HepG2 (cell line): Measurements from ENCODE around the gene USP36. TPM values are rescaled to one million over a fixed set of nuclear protein-coding genes. Genes with fewer than 3 reads are reported as not detected.

ENCODE experiments used
- ATAC-seq: fragments of 200-7000 bp; cut with Tn5 transposase; 3 replicates; pipeline ENCODE4 v1.9.1; 2020; ENCODE audit warnings: mild to moderate bottlenecking, moderate library complexity
- BruUV-seq: library from RNA; stranded (reverse); fragments of 400-500 nt; replicated peaks from 2 replicates; lab custom pipeline; 2021; lab: Mats Ljungman, UMichigan
- CTCF ChIA-PET: fragments of 300-600 bp; formaldehyde crosslinking; extraction: SDS; loops from one replicate; lab custom pipeline; 2021; ENCODE audit warnings: low total read pairs, inconsistent platforms, low intra/inter-chr PET ratio; lab: Yijun Ruan, JAX
- POLR2A ChIA-PET: fragments of 350-600 bp; sonication (Branson Sonifier 250); formaldehyde crosslinking; loops from one replicate; lab custom pipeline; 2020; ENCODE audit warnings: antibody characterized with exemption, inconsistent platforms; lab: Yijun Ruan, JAX
- DNase-seq: peaks from one replicate; pipeline ENCODE4 v3.0.0-alpha.2; 2015; ENCODE audit warnings: low spot score
- FAIRE-seq: peaks from 3 replicates; lab custom pipeline; 2011; peaks lifted over from hg19 to GRCh38; lab: Jason Lieb, UNC
- H2AFZ ChIP-seq: one replicate; pipeline ENCODE4 v1.6.1; 2011; ENCODE audit warnings: low read length, inconsistent platforms
- H3K27ac ChIP-seq: fragments of 300-600 bp; 3 replicates; pipeline ENCODE4 v1.8.0; 2011; ENCODE audit warnings: mixed run types, mild to moderate bottlenecking, mixed read lengths, low read length, inconsistent platforms; ENCODE audit not compliant: insufficient read depth; ENCODE audit errors: extremely low read length
- H3K27me3 ChIP-seq, 2 experiments: fragments of 200-600 bp in 1 of 2; 2 replicates in 1 of 2; 3 replicates in 1 of 2; pipeline versions ENCODE4 v1.6.0 to v1.8.0; 2011; ENCODE audit warnings: low read length in 2 of 2, mild to moderate bottlenecking in 2 of 2, moderate library complexity in 2 of 2, inconsistent platforms in 1 of 2; ENCODE audit not compliant: insufficient read depth in 2 of 2, control insufficient read depth in 1 of 2
- H3K36me3 ChIP-seq, 2 experiments: fragments of 200-600 bp in 1 of 2; replicated peaks in 1 of 2; 2 replicates in 1 of 2; 3 replicates in 1 of 2; pipeline versions ENCODE4 v1.5.1 to v1.8.0; 2011; ENCODE audit warnings: low read length in 2 of 2, inconsistent platforms in 1 of 2; ENCODE audit not compliant: insufficient read depth in 2 of 2, control insufficient read depth in 1 of 2
- H3K4me1 ChIP-seq: 2 replicates; pipeline ENCODE4 v1.5.1; 2012; ENCODE audit warnings: low read length, inconsistent platforms; ENCODE audit not compliant: insufficient read depth
- H3K4me2 ChIP-seq: 2 replicates; pipeline ENCODE4 v1.6.0; 2011; ENCODE audit warnings: low read depth, low read length, inconsistent platforms
- H3K4me3 ChIP-seq, 3 experiments: fragments of 200-600 bp in 1 of 3; sonication (generic), shearing (Covaris generic) in 1 of 3; replicated peaks in 1 of 3; 2 replicates each; pipeline ENCODE4 v1.5.1; 2011 to 2016; ENCODE audit warnings: low read length in 3 of 3, inconsistent platforms in 2 of 3, low read depth in 2 of 3, mild to moderate bottlenecking in 2 of 3, control low read depth in 1 of 3, mixed read lengths in 1 of 3; ENCODE audit not compliant: insufficient read depth in 1 of 3
- H3K79me2 ChIP-seq: one replicate; pipeline ENCODE4 v1.6.1; 2011; ENCODE audit warnings: low read length, inconsistent platforms; ENCODE audit not compliant: insufficient read depth
- H3K9ac ChIP-seq: 2 replicates; pipeline ENCODE4 v1.6.0; 2011; ENCODE audit warnings: mild to moderate bottlenecking, low read depth, low read length, inconsistent platforms; ENCODE audit not compliant: insufficient read depth
- H3K9me3 ChIP-seq: 2 replicates; pipeline ENCODE4 v1.5.1; 2012; ENCODE audit warnings: mild to moderate bottlenecking, low read length
- H4K20me1 ChIP-seq: 2 replicates; pipeline ENCODE4 v1.6.0; 2011; ENCODE audit warnings: inconsistent platforms, mild to moderate bottlenecking, low read length, moderate library complexity; ENCODE audit not compliant: insufficient read depth
- NCOR1 ChIP-seq: fragments of 200-600 bp; sonication (generic); IDR thresholded peaks from 2 replicates; pipeline ENCODE4 v1.7.0; 2017; ENCODE audit warnings: antibody characterized with exemption, low read length, borderline replicate concordance
- NR3C1 ChIP-seq: sonication (generic); formaldehyde crosslinking; IDR thresholded peaks from 2 replicates; pipeline ENCODE4 v1.4.0; 2020; ENCODE audit warnings: missing genetic modification reagents
- SP1 ChIP-seq, 2 experiments: fragments of 450-650 bp in 1 of 2; sonication (generic) in 1 of 2; formaldehyde crosslinking in 1 of 2; IDR thresholded peaks; 2 replicates each; pipeline versions ENCODE4 v1.4.0 to v1.6.1; 2016 to 2020; ENCODE audit warnings: missing genetic modification reagents in 1 of 2
- ZBTB38 ChIP-seq: sonication (generic); formaldehyde crosslinking; IDR thresholded peaks from 2 replicates; pipeline ENCODE4 v1.5.1; 2020; ENCODE audit warnings: mild to moderate bottlenecking, missing genetic modification reagents
- ZNF33B ChIP-seq: sonication (generic); formaldehyde crosslinking; IDR thresholded peaks from 2 replicates; pipeline ENCODE4 v1.5.1; 2020; ENCODE audit warnings: mild to moderate bottlenecking, missing genetic modification reagents
- ZNF460 ChIP-seq: sonication (generic); formaldehyde crosslinking; IDR thresholded peaks from 2 replicates; pipeline ENCODE4 v1.5.1; 2020; ENCODE audit warnings: missing genetic modification reagents, mild to moderate bottlenecking, borderline replicate concordance
- WGBS: methylation state at CpG from one replicate; pipeline ENCODE4 v1.1.6; 2017; ENCODE audit warnings: low lambda C conversion rate; 5-methylcytosine and 5-hydroxymethylcytosine counted together
- in situ Hi-C: cut with HindIII; loops from 2 replicates; pipeline ENCODE4 v1.10.0; 2017; ENCODE audit warnings: low pct_unique_long_range_greater_than_20kb; ENCODE audit not compliant: extremely low pct_ligation_motif_present
- intact Hi-C: fragments of 100-400 bp; cut with micrococcal nuclease; formaldehyde crosslinking; loops from one replicate; pipeline ENCODE4 v1.10.0; 2022; ENCODE audit not compliant: unreplicated experiment
- polyA plus RNA-seq, 8 experiments: library from polyadenylated mRNA; depleted of rRNA in 3 of 8; stranded (reverse) in 7 of 8; unstranded in 1 of 8; fragments of >200 nt; fragmentation: Illumina TruSeq in 4 of 8; extraction: Trizol in 4 of 8; gene quantifications; 2 replicates each; pipeline versions ENCODE4 v1.2.1 to v1.2.3, GENCODE V29; 2011 to 2016; ENCODE audit warnings: low read depth in 4 of 8, missing spikeins in 1 of 8, mixed read lengths in 1 of 8; ENCODE audit not compliant: insufficient read depth in 1 of 8
- total RNA-seq, 5 experiments: library from RNA; depleted of rRNA; stranded (reverse); fragments of >200 nt; fragmentation: Illumina TruSeq; extraction: Trizol; gene quantifications; 2 replicates each; pipeline ENCODE4 v1.2.3, GENCODE V29; 2016; ENCODE audit warnings: low read depth in 1 of 5
- TF ChIP-seq, protein P1 (sequence below): sonication (generic); formaldehyde crosslinking; IDR thresholded peaks from 2 replicates; pipeline ENCODE4 v1.5.0; 2020; ENCODE audit warnings: mild to moderate bottlenecking, missing genetic modification reagents, borderline replicate concordance

The USP36 gene
- total and polyA plus RNA-seq, 2 of the 13 experiments (the other 11 are each of a cell fraction or from before 2014, with no cell fraction given): 29.6 to 45.9 TPM

DNA sequence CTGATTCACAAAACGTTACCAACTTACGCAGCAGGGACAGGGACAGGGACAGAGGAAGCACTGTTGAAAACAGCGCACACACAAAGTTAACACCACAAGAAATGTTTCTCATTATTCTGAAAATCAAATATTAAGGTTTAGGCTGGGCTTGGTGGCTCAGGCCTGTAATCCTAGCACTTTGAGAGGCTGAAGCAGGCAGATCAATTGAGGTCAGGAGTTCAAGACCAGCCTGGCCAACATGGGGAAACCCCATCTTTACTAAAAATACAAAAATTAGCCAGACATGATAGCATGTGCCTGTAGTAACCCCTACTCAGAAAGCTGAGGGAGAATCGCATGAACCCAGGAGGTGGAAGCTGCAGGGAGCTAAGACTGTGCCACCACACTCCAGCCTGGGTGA is 62.7 kb downstream of the USP36 start (continued):
- TF ChIP-seq, protein P1, sequence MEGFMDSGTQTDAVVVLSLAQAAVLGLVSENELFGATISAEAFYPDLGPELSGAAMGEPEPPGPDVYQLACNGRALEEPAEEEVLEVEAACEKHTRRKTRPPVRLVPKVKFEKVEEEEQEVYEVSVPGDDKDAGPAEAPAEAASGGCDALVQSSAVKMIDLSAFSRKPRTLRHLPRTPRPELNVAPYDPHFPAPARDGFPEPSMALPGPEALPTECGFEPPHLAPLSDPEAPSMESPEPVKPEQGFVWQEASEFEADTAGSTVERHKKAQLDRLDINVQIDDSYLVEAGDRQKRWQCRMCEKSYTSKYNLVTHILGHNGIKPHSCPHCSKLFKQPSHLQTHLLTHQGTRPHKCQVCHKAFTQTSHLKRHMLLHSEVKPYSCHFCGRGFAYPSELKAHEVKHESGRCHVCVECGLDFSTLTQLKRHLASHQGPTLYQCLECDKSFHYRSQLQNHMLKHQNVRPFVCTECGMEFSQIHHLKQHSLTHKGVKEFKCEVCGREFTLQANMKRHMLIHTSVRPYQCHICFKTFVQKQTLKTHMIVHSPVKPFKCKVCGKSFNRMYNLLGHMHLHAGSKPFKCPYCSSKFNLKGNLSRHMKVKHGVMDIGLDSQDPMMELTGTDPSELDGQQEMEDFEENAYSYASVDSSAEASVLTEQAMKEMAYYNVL: no peak
- no peak for TF ChIP-seq ZNF33B
- no peak for TF ChIP-seq SP1 (IDR thresholded peaks at IDR 0.05)
- no peak for TF ChIP-seq SP1 (CRISPR knock-in tag; IDR thresholded peaks at IDR 0.05)
- no peak for TF ChIP-seq ZNF460 (CRISPR knock-in tag)
- TF ChIP-seq NR3C1 (CRISPR knock-in tag): no peak

GRCh38 chr17:78774956-78775571 is 65.5 kb downstream of the USP36 start:
- DNase-seq (no peak), FAIRE-seq (no peak), ATAC-seq (peak; percentile 42)
- CTCF ChIA-PET: no interaction called here
- peaks cover 0 to 1% of the 10 kb centered on the region in 2 experiments; a peak in 2 of 5 replicates for H3K36me3 ChIP-seq
- H3K27ac ChIP-seq: no peak overlapping the region
- no peaks in the 10 kb centered on the region for H3K9me3 ChIP-seq
- POLR2A ChIA-PET: interaction anchor here (0.5 kb wide), 1 partner anchor 18 kb away, joined by 3 read pairs; no protein-coding TSS in a partner anchor
- H3K79me2 ChIP-seq: peaks cover 75% of the 10 kb centered on the region
- intact Hi-C loops: no loop called here
- no TSS peak for BruUV-seq
- no peak overlapping the region for H3K9ac ChIP-seq
- H3K4me1 ChIP-seq: peaks cover 27% of the 10 kb centered on the region
- no peak overlapping the region for H3K4me2 ChIP-seq
- H4K20me1 ChIP-seq: peaks cover 12% of the 10 kb centered on the region
- in situ Hi-C loops: no loop called here
- H3K4me3 ChIP-seq: no peak overlapping the region
- WGBS: 94% methylated on average over 12 of the region's 12 CpGs
- TF ChIP-seq NCOR1 (no peak), ZBTB38 (0 out of 2 replicates have a peak, but pooled peaks have one; percentile 31)
- H3K27me3 ChIP-seq: no peaks in the 10 kb centered on the region
- H2AFZ ChIP-seq: no peak overlapping the region
